ENCODE measurements around the gene TMEM41A. TPM values are rescaled to one million over a fixed set of nuclear protein-coding genes. Genes with fewer than 3 reads are reported as not detected.

TMEM41A gene
- total and polyA plus RNA-seq, 2 experiments from 2014 or later: 12.4 to 15.9 TPM

DNA sequence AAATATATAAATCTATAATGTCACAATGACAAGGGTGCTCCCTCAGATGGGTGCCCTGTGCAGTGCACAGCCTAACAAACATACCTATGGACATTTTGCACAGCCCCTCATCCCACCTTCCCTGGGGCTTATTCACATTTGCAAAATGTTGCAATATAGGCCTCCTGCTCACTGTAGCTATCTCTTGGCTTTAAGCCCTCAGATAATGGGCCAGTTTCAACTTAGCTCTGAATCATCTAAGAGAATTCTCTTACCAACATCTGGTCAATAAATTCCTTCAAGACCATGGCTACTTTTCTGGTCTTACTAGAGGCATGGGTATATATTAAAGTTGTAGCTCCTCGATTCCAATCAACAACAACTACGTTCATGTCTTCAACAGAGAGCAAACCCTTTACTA is 35.7 kb upstream of the TMEM41A start:
- H3K4me2 ChIP-seq: no peak overlapping the region
- H3K9me2 ChIP-seq (ENCODE audit: insufficient read depth): no peaks in the 10 kb centered on the region
- ATAC-seq: no peak
- H3K9me3 Mint-ChIP-seq: no peaks in the 10 kb centered on the region
- H3K4me1 Mint-ChIP-seq: 0 out of 3 replicates have a peak, but pooled peaks cover 2% of the 10 kb centered on the region
- DNase-seq (ENCODE audit: low spot score): no peak
- no peak overlapping the region for H3K27ac ChIP-seq (ENCODE audit: low read depth)
- no peaks in the 10 kb centered on the region for H3K79me2 ChIP-seq (replicated peaks; ENCODE audit: insufficient read depth)
- no peaks in the 10 kb centered on the region for H3K27me3 ChIP-seq (ENCODE audit: insufficient read depth)
- H3K36me3 Mint-ChIP-seq (ENCODE audit: low read depth): no peaks in the 10 kb centered on the region
- H3K27me3 Mint-ChIP-seq (ENCODE audit: insufficient read depth, low read depth, poor library complexity): no peaks in the 10 kb centered on the region
- H3F3A ChIP-seq (replicated peaks; ENCODE audit: low read depth): no peaks in the 10 kb centered on the region
- no peak overlapping the region for H3K4me3 ChIP-seq
- H4K20me1 ChIP-seq (replicated peaks; ENCODE audit: insufficient read depth): no peaks in the 10 kb centered on the region
- no peak overlapping the region for H2AFZ ChIP-seq
- TF ChIP-seq CREB1 (CRISPR knock-in tag; IDR thresholded peaks at IDR 0.05; ENCODE audit: low read depth) (no peak), POLR2AphosphoS5 (IDR thresholded peaks at IDR 0.05; ENCODE audit: low read depth) (no peak)
- H3K36me3 ChIP-seq (ENCODE audit: insufficient read depth): no peaks in the 10 kb centered on the region
- no peaks in the 10 kb centered on the region for H3K4me1 ChIP-seq (ENCODE audit: insufficient read depth)
- no peak overlapping the region for H3K4me3 Mint-ChIP-seq
- no peak overlapping the region for H3K27ac Mint-ChIP-seq

DNA sequence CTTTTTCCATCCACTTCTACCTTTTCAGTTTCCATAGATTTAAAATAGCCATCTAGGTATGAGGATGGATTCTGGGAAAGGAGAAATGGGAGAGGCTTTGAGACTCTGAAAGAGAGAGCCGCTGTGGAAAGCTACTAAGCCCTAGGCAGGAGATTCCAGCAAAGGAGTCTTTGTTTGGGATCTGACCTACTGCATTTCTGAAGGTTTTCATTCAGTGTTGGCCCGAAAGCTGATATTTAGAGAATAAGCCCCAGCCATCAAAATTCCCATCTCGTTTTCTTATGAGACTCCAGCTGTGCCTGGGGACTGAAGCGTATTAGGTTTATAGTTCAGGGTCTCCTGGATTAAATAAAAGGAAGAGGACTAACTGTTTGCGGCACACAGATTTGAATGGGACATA is 34.1 kb upstream of the TMEM41A start:
- Histone ChIP-seq H3K27ac (ENCODE audit: low read depth) (no peak overlapping the region), H3K27me3 (ENCODE audit: insufficient read depth) (no peaks in the 10 kb centered on the region), H3F3A (replicated peaks; ENCODE audit: low read depth) (no peaks in the 10 kb centered on the region), H3K4me1 (ENCODE audit: insufficient read depth) (no peaks in the 10 kb centered on the region), H3K36me3 (ENCODE audit: insufficient read depth) (no peaks in the 10 kb centered on the region), H3K79me2 (replicated peaks; ENCODE audit: insufficient read depth) (no peaks in the 10 kb centered on the region), H3K9me2 (ENCODE audit: insufficient read depth) (no peaks in the 10 kb centered on the region), H4K20me1 (replicated peaks; ENCODE audit: insufficient read depth) (no peaks in the 10 kb centered on the region), H3K4me2 (no peak overlapping the region), H2AFZ (no peak overlapping the region), H3K4me3 (no peak overlapping the region)
- Mint-ChIP-seq H3K4me1 (0 out of 3 replicates have a peak, but pooled peaks cover 2% of the 10 kb centered on the region), H3K27ac (no peak overlapping the region), H3K27me3 (ENCODE audit: insufficient read depth, low read depth, poor library complexity) (no peaks in the 10 kb centered on the region), H3K9me3 (no peaks in the 10 kb centered on the region), H3K36me3 (ENCODE audit: low read depth) (no peaks in the 10 kb centered on the region), H3K4me3 (no peak overlapping the region)
- no peak for ATAC-seq
- DNase-seq (ENCODE audit: low spot score): no peak
- TF ChIP-seq ZNF331 (CRISPR knock-in tag; IDR thresholded peaks at IDR 0.05; ENCODE audit: low read depth): no peak
- TF ChIP-seq JUNB (IDR thresholded peaks at IDR 0.05; ENCODE audit: unreplicated experiment): no peak
- TF ChIP-seq, protein P1, sequence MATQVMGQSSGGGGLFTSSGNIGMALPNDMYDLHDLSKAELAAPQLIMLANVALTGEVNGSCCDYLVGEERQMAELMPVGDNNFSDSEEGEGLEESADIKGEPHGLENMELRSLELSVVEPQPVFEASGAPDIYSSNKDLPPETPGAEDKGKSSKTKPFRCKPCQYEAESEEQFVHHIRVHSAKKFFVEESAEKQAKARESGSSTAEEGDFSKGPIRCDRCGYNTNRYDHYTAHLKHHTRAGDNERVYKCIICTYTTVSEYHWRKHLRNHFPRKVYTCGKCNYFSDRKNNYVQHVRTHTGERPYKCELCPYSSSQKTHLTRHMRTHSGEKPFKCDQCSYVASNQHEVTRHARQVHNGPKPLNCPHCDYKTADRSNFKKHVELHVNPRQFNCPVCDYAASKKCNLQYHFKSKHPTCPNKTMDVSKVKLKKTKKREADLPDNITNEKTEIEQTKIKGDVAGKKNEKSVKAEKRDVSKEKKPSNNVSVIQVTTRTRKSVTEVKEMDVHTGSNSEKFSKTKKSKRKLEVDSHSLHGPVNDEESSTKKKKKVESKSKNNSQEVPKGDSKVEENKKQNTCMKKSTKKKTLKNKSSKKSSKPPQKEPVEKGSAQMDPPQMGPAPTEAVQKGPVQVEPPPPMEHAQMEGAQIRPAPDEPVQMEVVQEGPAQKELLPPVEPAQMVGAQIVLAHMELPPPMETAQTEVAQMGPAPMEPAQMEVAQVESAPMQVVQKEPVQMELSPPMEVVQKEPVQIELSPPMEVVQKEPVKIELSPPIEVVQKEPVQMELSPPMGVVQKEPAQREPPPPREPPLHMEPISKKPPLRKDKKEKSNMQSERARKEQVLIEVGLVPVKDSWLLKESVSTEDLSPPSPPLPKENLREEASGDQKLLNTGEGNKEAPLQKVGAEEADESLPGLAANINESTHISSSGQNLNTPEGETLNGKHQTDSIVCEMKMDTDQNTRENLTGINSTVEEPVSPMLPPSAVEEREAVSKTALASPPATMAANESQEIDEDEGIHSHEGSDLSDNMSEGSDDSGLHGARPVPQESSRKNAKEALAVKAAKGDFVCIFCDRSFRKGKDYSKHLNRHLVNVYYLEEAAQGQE (IDR thresholded peaks at IDR 0.05; ENCODE audit: unreplicated experiment): no peak
- no peak for TF ChIP-seq CREB1 (CRISPR knock-in tag; IDR thresholded peaks at IDR 0.05; ENCODE audit: low read depth)
- TF ChIP-seq EZH2 (IDR thresholded peaks at IDR 0.05; ENCODE audit: low read depth, unreplicated experiment): no peak
- TF ChIP-seq, protein P2, sequence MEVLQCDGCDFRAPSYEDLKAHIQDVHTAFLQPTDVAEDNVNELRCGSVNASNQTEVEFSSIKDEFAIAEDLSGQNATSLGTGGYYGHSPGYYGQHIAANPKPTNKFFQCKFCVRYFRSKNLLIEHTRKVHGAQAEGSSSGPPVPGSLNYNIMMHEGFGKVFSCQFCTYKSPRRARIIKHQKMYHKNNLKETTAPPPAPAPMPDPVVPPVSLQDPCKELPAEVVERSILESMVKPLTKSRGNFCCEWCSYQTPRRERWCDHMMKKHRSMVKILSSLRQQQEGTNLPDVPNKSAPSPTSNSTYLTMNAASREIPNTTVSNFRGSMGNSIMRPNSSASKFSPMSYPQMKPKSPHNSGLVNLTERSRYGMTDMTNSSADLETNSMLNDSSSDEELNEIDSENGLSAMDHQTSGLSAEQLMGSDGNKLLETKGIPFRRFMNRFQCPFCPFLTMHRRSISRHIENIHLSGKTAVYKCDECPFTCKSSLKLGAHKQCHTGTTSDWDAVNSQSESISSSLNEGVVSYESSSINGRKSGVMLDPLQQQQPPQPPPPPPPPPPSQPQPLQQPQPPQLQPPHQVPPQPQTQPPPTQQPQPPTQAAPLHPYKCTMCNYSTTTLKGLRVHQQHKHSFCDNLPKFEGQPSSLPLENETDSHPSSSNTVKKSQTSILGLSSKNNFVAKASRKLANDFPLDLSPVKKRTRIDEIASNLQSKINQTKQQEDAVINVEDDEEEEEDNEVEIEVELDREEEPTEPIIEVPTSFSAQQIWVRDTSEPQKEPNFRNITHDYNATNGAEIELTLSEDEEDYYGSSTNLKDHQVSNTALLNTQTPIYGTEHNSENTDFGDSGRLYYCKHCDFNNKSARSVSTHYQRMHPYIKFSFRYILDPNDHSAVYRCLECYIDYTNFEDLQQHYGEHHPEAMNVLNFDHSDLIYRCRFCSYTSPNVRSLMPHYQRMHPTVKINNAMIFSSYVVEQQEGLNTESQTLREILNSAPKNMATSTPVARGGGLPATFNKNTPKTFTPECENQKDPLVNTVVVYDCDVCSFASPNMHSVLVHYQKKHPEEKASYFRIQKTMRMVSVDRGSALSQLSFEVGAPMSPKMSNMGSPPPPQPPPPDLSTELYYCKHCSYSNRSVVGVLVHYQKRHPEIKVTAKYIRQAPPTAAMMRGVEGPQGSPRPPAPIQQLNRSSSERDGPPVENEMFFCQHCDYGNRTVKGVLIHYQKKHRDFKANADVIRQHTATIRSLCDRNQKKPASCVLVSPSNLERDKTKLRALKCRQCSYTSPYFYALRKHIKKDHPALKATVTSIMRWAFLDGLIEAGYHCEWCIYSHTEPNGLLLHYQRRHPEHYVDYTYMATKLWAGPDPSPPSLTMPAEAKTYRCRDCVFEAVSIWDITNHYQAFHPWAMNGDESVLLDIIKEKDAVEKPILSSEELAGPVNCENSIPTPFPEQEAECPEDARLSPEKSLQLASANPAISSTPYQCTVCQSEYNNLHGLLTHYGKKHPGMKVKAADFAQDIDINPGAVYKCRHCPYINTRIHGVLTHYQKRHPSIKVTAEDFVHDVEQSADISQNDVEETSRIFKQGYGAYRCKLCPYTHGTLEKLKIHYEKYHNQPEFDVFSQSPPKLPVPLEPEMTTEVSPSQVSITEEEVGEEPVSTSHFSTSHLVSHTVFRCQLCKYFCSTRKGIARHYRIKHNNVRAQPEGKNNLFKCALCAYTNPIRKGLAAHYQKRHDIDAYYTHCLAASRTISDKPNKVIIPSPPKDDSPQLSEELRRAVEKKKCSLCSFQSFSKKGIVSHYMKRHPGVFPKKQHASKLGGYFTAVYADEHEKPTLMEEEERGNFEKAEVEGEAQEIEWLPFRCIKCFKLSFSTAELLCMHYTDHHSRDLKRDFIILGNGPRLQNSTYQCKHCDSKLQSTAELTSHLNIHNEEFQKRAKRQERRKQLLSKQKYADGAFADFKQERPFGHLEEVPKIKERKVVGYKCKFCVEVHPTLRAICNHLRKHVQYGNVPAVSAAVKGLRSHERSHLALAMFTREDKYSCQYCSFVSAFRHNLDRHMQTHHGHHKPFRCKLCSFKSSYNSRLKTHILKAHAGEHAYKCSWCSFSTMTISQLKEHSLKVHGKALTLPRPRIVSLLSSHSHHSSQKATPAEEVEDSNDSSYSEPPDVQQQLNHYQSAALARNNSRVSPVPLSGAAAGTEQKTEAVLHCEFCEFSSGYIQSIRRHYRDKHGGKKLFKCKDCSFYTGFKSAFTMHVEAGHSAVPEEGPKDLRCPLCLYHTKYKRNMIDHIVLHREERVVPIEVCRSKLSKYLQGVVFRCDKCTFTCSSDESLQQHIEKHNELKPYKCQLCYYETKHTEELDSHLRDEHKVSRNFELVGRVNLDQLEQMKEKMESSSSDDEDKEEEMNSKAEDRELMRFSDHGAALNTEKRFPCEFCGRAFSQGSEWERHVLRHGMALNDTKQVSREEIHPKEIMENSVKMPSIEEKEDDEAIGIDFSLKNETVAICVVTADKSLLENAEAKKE (CRISPR knock-in tag; IDR thresholded peaks at IDR 0.05): no peak
- TF ChIP-seq ZNF114 (CRISPR knock-in tag; IDR thresholded peaks at IDR 0.05): no peak
- TF ChIP-seq, protein P3, sequence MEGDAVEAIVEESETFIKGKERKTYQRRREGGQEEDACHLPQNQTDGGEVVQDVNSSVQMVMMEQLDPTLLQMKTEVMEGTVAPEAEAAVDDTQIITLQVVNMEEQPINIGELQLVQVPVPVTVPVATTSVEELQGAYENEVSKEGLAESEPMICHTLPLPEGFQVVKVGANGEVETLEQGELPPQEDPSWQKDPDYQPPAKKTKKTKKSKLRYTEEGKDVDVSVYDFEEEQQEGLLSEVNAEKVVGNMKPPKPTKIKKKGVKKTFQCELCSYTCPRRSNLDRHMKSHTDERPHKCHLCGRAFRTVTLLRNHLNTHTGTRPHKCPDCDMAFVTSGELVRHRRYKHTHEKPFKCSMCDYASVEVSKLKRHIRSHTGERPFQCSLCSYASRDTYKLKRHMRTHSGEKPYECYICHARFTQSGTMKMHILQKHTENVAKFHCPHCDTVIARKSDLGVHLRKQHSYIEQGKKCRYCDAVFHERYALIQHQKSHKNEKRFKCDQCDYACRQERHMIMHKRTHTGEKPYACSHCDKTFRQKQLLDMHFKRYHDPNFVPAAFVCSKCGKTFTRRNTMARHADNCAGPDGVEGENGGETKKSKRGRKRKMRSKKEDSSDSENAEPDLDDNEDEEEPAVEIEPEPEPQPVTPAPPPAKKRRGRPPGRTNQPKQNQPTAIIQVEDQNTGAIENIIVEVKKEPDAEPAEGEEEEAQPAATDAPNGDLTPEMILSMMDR (conservative IDR thresholded peaks at IDR 0.05; ENCODE audit: low read depth in 2 of 2): no peak
- TF ChIP-seq NANOG (IDR thresholded peaks at IDR 0.05; ENCODE audit: borderline replicate concordance): no peak
- no peak for TF ChIP-seq STAT1 (IDR thresholded peaks at IDR 0.05; ENCODE audit: unreplicated experiment)
